ENCODE measurements around the gene ABCD1. TPM values are rescaled to one million over a fixed set of nuclear protein-coding genes. Genes with fewer than 3 reads are reported as not detected.

Gene ABCD1
- total and polyA plus RNA-seq, 9 of the 15 experiments (the other 6 are each of a cell fraction or from before 2014, with no cell fraction given): 0.07 to 6.9 (median 2.2) TPM

- TF ChIP-seq CHD7 (IDR thresholded peaks at IDR 0.05; ENCODE audit: low read depth, low read length): no peak
- TF ChIP-seq HNRNPL (IDR thresholded peaks at IDR 0.05; ENCODE audit: low read depth, low read length): no peak
- no peak for TF ChIP-seq MYBL2 (IDR thresholded peaks at IDR 0.05; ENCODE audit: low read depth)
- no peak for TF ChIP-seq MYBL2 (CRISPR knock-in tag; IDR thresholded peaks at IDR 0.05; ENCODE audit: borderline replicate concordance)
- TF ChIP-seq SUPT5H (IDR thresholded peaks at IDR 0.05): no peak
- no peak for TF ChIP-seq ZNF311 (CRISPR knock-in tag; IDR thresholded peaks at IDR 0.05)
- TF ChIP-seq ZNF668 (CRISPR knock-in tag; IDR thresholded peaks at IDR 0.05): no peak
- no peak for TF ChIP-seq ZNF280A (IDR thresholded peaks at IDR 0.05; ENCODE audit: low read depth, partially characterized antibody)
- no peak for TF ChIP-seq DMBX1 (CRISPR knock-in tag; IDR thresholded peaks at IDR 0.05; ENCODE audit: borderline replicate concordance)
- no peak for TF ChIP-seq E2F3 (CRISPR knock-in tag; IDR thresholded peaks at IDR 0.05)
- no peak for TF ChIP-seq SMAD3 (CRISPR knock-in tag; conservative IDR thresholded peaks at IDR 0.05)
- TF ChIP-seq FOXK2 (conservative IDR thresholded peaks at IDR 0.05 in 1 of 2, IDR thresholded peaks at IDR 0.05 in 1 of 2; ENCODE audit: low read depth in 2 of 2): no peak
- TF ChIP-seq ESRRB (CRISPR knock-in tag; IDR thresholded peaks at IDR 0.05; ENCODE audit: borderline replicate concordance): no peak
- no peak for TF ChIP-seq ZNF23 (CRISPR knock-in tag; IDR thresholded peaks at IDR 0.05)
- TF ChIP-seq LCOR (CRISPR knock-in tag; IDR thresholded peaks at IDR 0.05): no peak
Measured at GRCh38 chrX:153726286-153727122, 1.8 kb downstream of the ABCD1 start (continued).
